Mesendoderm (in vitro differentiated cells): ENCODE measurements around the gene CEP72.

ENCODE experiments used
- DNase-seq: peaks from one replicate; pipeline ENCODE4 v3.0.0; 2013
- H2AK5ac ChIP-seq: 2 replicates; pipeline ENCODE4 v1.6.1; 2013; ENCODE audit warnings: low read length, inconsistent platforms
- H2BK120ac ChIP-seq: 2 replicates; pipeline ENCODE4 v1.6.1; 2013; ENCODE audit warnings: low read depth, mild to moderate bottlenecking, low read length, moderate library complexity, mixed read lengths
- H2BK15ac ChIP-seq: replicated peaks from 2 replicates; pipeline ENCODE4 v1.6.1; 2013; ENCODE audit warnings: low read depth, mild to moderate bottlenecking, moderate library complexity
- H2BK5ac ChIP-seq: 2 replicates; pipeline ENCODE4 v1.6.1; 2013; ENCODE audit warnings: low read length, inconsistent platforms
- H3K18ac ChIP-seq: 2 replicates; pipeline ENCODE4 v1.6.1; 2013; ENCODE audit warnings: mild to moderate bottlenecking, low read length, mixed read lengths
- H3K23ac ChIP-seq: one replicate; pipeline ENCODE4 v1.6.1; 2013; ENCODE audit warnings: low read length
- H3K27ac ChIP-seq: 2 replicates; pipeline ENCODE4 v1.5.1; 2013; ENCODE audit warnings: low read depth, mild to moderate bottlenecking, inconsistent platforms, low read length, moderate library complexity
- H3K27me3 ChIP-seq: 2 replicates; pipeline ENCODE4 v1.6.1; 2013; ENCODE audit warnings: low read length, control low read depth, mild to moderate bottlenecking, inconsistent platforms; ENCODE audit not compliant: insufficient read depth, poor library complexity
- H3K36me3 ChIP-seq: 2 replicates; pipeline ENCODE4 v1.6.1; 2013; ENCODE audit warnings: low read length, inconsistent platforms; ENCODE audit not compliant: control insufficient read depth, insufficient read depth
- H3K4ac ChIP-seq: one replicate; pipeline ENCODE4 v1.6.1; 2013; ENCODE audit warnings: low read depth, mild to moderate bottlenecking, low read length, moderate library complexity
- H3K4me1 ChIP-seq: 2 replicates; pipeline ENCODE4 v1.6.1; 2013; ENCODE audit warnings: low read depth, low read length, inconsistent platforms; ENCODE audit not compliant: control insufficient read depth
- H3K4me2 ChIP-seq: 2 replicates; pipeline ENCODE4 v1.6.1; 2013; ENCODE audit warnings: low read length
- H3K4me3 ChIP-seq: 2 replicates; pipeline ENCODE4 v1.5.1; 2013; ENCODE audit warnings: mild to moderate bottlenecking, low read length
- H3K56ac ChIP-seq: one replicate; pipeline ENCODE4 v1.6.1; 2013; ENCODE audit warnings: low read length
- H3K79me1 ChIP-seq: 2 replicates; pipeline ENCODE4 v1.6.1; 2013; ENCODE audit warnings: low read length, inconsistent platforms
- H3K79me2 ChIP-seq: 2 replicates; pipeline ENCODE4 v1.6.1; 2013; ENCODE audit warnings: mild to moderate bottlenecking, low read length; ENCODE audit not compliant: control insufficient read depth, insufficient read depth
- H3K9ac ChIP-seq: 2 replicates; pipeline ENCODE4 v1.6.1; 2013; ENCODE audit warnings: low read length, inconsistent platforms
- H4K5ac ChIP-seq: one replicate; pipeline ENCODE4 v1.6.1; 2013; ENCODE audit warnings: low read length
- H4K8ac ChIP-seq: one replicate; pipeline ENCODE4 v1.6.1; 2013; ENCODE audit warnings: low read depth, mild to moderate bottlenecking, control low read depth, low read length, moderate library complexity
- WGBS: extraction: QIAGEN DNeasy Blood & Tissue Kit; methylation state at CpG from one replicate; pipeline ENCODE4 v1.1.7; 2013; ENCODE audit warnings: low lambda C conversion rate, missing lambda C conversion rate; ENCODE audit not compliant: insufficient coverage; ENCODE audit errors: extremely low coverage; 5-methylcytosine and 5-hydroxymethylcytosine counted together

CEP72 gene

GRCh38 chr5:637581-638450, 25.7 kb downstream of the CEP72 start:
- no peak overlapping the region for H3K56ac ChIP-seq
- no peaks in the 10 kb centered on the region for H3K79me1 ChIP-seq
- H3K79me2 ChIP-seq: no peaks in the 10 kb centered on the region
- H3K9ac ChIP-seq: no peak overlapping the region
- no peak for DNase-seq
- H3K4me1 ChIP-seq: no peaks in the 10 kb centered on the region
- H3K27ac ChIP-seq: no peak overlapping the region
- no peak overlapping the region for H2AK5ac ChIP-seq
- no peak overlapping the region for H3K4me3 ChIP-seq
- H3K23ac ChIP-seq: no peak overlapping the region
- H2BK15ac ChIP-seq: no peak overlapping the region
- no peak overlapping the region for H3K18ac ChIP-seq
- H4K5ac ChIP-seq: no peak overlapping the region
- H2BK120ac ChIP-seq: no peak overlapping the region
- H3K4ac ChIP-seq: no peak overlapping the region
- H3K36me3 ChIP-seq: peaks cover 18% of the 10 kb centered on the region
- H4K8ac ChIP-seq: no peak overlapping the region
- WGBS: no CpG with 5 or more reads among the region's 42 CpGs
- no peak overlapping the region for H3K4me2 ChIP-seq
- no peaks in the 10 kb centered on the region for H3K27me3 ChIP-seq
- H2BK5ac ChIP-seq: no peak overlapping the region

- no peak overlapping the region for H2BK5ac ChIP-seq
- H2AK5ac ChIP-seq: no peak overlapping the region
- no peak overlapping the region for H2BK15ac ChIP-seq
- no peak overlapping the region for H2BK120ac ChIP-seq
- no peak overlapping the region for H3K4me2 ChIP-seq
- no peak overlapping the region for H3K27ac ChIP-seq
- H3K23ac ChIP-seq: no peak overlapping the region
- no peaks in the 10 kb centered on the region for H3K27me3 ChIP-seq
- H3K36me3 ChIP-seq: peaks cover 18% of the 10 kb centered on the region
- no peaks in the 10 kb centered on the region for H3K79me2 ChIP-seq
- H4K8ac ChIP-seq: no peak overlapping the region
- H3K4ac ChIP-seq: no peak overlapping the region
- no peaks in the 10 kb centered on the region for H3K79me1 ChIP-seq
- no peak overlapping the region for H3K18ac ChIP-seq
- H3K4me1 ChIP-seq: no peaks in the 10 kb centered on the region
- no peak overlapping the region for H3K4me3 ChIP-seq
- no peak overlapping the region for H3K56ac ChIP-seq
- no CpG with 5 or more reads among the region's 29 CpGs for WGBS
- H4K5ac ChIP-seq: no peak overlapping the region
- no peak overlapping the region for H3K9ac ChIP-seq
- no peak for DNase-seq
These were observed 26.5 kb downstream of the CEP72 start for GRCh38 chr5:638501-639252.

GRCh38 chr5:639253-639530, 27.1 kb downstream of the CEP72 start:
- H3K79me2 ChIP-seq: no peaks in the 10 kb centered on the region
- DNase-seq: no peak
- no peak overlapping the region for H2AK5ac ChIP-seq
- H3K4me1 ChIP-seq: no peaks in the 10 kb centered on the region
- H4K8ac ChIP-seq: no peak overlapping the region
- H3K9ac ChIP-seq: no peak overlapping the region
- no peak overlapping the region for H2BK120ac ChIP-seq
- H3K36me3 ChIP-seq: peaks cover 17% of the 10 kb centered on the region
- H3K4me2 ChIP-seq: no peak overlapping the region
- H2BK15ac ChIP-seq: no peak overlapping the region
- no peak overlapping the region for H3K23ac ChIP-seq
- no CpG with 5 or more reads among the region's 9 CpGs for WGBS
- no peak overlapping the region for H4K5ac ChIP-seq
- H3K27me3 ChIP-seq: no peaks in the 10 kb centered on the region
- no peak overlapping the region for H3K4me3 ChIP-seq
- H3K79me1 ChIP-seq: no peaks in the 10 kb centered on the region
- no peak overlapping the region for H3K27ac ChIP-seq
- H2BK5ac ChIP-seq: no peak overlapping the region
- H3K4ac ChIP-seq: no peak overlapping the region
- H3K18ac ChIP-seq: no peak overlapping the region
- H3K56ac ChIP-seq: no peak overlapping the region

GRCh38 chr5:639584-640213, 27.6 kb downstream of the CEP72 start:
- Histone ChIP-seq H2AK5ac (no peak overlapping the region), H3K23ac (no peak overlapping the region), H3K4me3 (no peak overlapping the region), H3K36me3 (peaks cover 18% of the 10 kb centered on the region), H3K27me3 (no peaks in the 10 kb centered on the region), H3K56ac (no peak overlapping the region), H3K79me2 (no peaks in the 10 kb centered on the region), H2BK120ac (no peak overlapping the region), H3K9ac (no peak overlapping the region), H4K5ac (no peak overlapping the region), H3K4ac (no peak overlapping the region), H3K4me1 (no peaks in the 10 kb centered on the region), H3K27ac (no peak overlapping the region), H3K4me2 (no peak overlapping the region), H4K8ac (no peak overlapping the region), H2BK15ac (no peak overlapping the region), H2BK5ac (no peak overlapping the region), H3K18ac (no peak overlapping the region), H3K79me1 (no peaks in the 10 kb centered on the region)
- no peak for DNase-seq
- WGBS: no CpG with 5 or more reads among the region's 20 CpGs

DNA sequence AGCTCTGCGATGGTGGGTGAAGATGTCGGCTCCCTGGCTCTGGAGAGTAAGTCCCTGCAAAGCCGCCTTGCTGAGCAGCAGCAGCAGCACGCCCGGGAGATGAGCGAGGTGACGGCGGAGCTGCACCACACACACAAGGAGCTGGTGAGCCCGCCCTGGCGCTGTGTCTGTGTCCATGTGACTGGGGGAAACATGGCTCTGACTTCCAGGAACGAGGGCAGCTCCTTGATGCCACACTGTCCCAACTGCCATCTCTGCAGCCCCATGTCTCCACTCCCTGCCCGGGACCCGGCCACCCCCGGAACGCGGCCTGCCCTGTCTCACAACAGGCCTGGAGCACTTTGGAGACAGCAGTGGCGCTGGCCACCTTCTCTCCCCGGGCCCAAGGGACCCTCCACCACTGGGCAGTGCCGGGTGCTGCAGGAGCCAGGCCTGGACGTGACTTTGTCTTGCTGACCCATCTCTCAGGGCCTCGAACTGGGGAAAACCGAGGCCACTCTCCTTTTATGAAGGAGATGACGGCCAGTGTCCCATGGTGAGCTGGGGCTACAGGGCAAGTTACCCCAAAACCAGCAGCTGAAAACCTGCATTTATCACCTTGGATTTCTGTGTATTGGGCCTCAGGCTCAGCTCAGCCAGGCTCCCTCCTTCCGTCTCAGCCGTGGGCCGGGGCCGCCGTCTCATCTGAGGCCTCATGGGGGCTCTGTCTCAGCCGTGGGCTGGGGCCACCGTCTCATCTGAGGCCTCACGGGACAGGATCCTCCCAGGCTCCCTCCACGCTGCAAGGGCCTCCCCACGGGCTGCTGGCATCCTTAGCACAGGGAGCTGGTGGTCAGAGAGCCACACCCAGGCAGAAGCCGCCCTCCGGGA, 28.6 kb downstream of the CEP72 start:
- no peak overlapping the region for H4K8ac ChIP-seq
- H3K79me2 ChIP-seq: no peaks in the 10 kb centered on the region
- H3K4me1 ChIP-seq: no peaks in the 10 kb centered on the region
- H3K9ac ChIP-seq: no peak overlapping the region
- H3K36me3 ChIP-seq: peaks cover 17% of the 10 kb centered on the region
- no peak overlapping the region for H2BK15ac ChIP-seq
- no peaks in the 10 kb centered on the region for H3K79me1 ChIP-seq
- no peak overlapping the region for H3K4me3 ChIP-seq
- H2BK120ac ChIP-seq: no peak overlapping the region
- no peak for DNase-seq
- no peak overlapping the region for H3K56ac ChIP-seq
- H3K27ac ChIP-seq: no peak overlapping the region
- WGBS: no CpG with 5 or more reads among the region's 35 CpGs
- no peak overlapping the region for H2AK5ac ChIP-seq
- no peak overlapping the region for H3K23ac ChIP-seq
- H3K4ac ChIP-seq: no peak overlapping the region
- no peaks in the 10 kb centered on the region for H3K27me3 ChIP-seq
- H2BK5ac ChIP-seq: no peak overlapping the region
- no peak overlapping the region for H3K4me2 ChIP-seq
- no peak overlapping the region for H3K18ac ChIP-seq
- H4K5ac ChIP-seq: no peak overlapping the region
